Peyer's patch (tissue), 4 donors: ENCODE measurements around the gene SEMA3C.

ENCODE experiments used
- POLR2A ChIP-seq, 2 donors: fragments of 450-650 bp; IDR thresholded peaks; one replicate each; pipeline ENCODE4 v1.5.1; 2017; ENCODE audit warnings: antibody characterized with exemption in 2 of 2, mild to moderate bottlenecking in 2 of 2, moderate library complexity in 2 of 2
- TF ChIP-seq, protein P1 (sequence below), 6 experiments: fragments of 450-650 bp in 4 of 6; fragments of 200-600 bp in 2 of 6; sonication (generic) in 1 of 6; IDR thresholded peaks; one replicate each; pipeline ENCODE4 v1.5.1; 2017 to 2019; ENCODE audit warnings: antibody characterized with exemption in 6 of 6, mild to moderate bottlenecking in 3 of 6, moderate library complexity in 1 of 6

- TF ChIP-seq, protein P1, sequence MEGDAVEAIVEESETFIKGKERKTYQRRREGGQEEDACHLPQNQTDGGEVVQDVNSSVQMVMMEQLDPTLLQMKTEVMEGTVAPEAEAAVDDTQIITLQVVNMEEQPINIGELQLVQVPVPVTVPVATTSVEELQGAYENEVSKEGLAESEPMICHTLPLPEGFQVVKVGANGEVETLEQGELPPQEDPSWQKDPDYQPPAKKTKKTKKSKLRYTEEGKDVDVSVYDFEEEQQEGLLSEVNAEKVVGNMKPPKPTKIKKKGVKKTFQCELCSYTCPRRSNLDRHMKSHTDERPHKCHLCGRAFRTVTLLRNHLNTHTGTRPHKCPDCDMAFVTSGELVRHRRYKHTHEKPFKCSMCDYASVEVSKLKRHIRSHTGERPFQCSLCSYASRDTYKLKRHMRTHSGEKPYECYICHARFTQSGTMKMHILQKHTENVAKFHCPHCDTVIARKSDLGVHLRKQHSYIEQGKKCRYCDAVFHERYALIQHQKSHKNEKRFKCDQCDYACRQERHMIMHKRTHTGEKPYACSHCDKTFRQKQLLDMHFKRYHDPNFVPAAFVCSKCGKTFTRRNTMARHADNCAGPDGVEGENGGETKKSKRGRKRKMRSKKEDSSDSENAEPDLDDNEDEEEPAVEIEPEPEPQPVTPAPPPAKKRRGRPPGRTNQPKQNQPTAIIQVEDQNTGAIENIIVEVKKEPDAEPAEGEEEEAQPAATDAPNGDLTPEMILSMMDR (IDR thresholded peaks at IDR 0.05): no peak
- TF ChIP-seq POLR2A (IDR thresholded peaks at IDR 0.05): no peak
Measured at GRCh38 chr7:80767654-80768053, 151.2 kb downstream of the SEMA3C start.
